T-helper 1 cell treated with Interleukin-12 subunit alpha and Interleukin-12 subunit beta and Interleukin-4 antibody, amounts not matched to agents 30 μg/mL and 1 μg/mL, for 36 hours (primary cell): ENCODE data around the gene PPM1L.

Source experiments
- H3K27ac Mint-ChIP-seq: one replicate; pipeline ENCODE4 v1.8.0; 2021; ENCODE audit warnings: mild to moderate bottlenecking, mixed read lengths
- H3K27me3 Mint-ChIP-seq: one replicate; pipeline ENCODE4 v1.8.0; 2021; ENCODE audit warnings: low read depth, mixed read lengths
- H3K36me3 Mint-ChIP-seq: one replicate; pipeline ENCODE4 v1.8.0; 2021; ENCODE audit warnings: low read depth, mixed read lengths
- H3K4me1 Mint-ChIP-seq: one replicate; pipeline ENCODE4 v1.8.0; 2021; ENCODE audit warnings: low read depth, mixed read lengths
- H3K4me3 Mint-ChIP-seq: one replicate; pipeline ENCODE4 v1.8.0; 2021; ENCODE audit warnings: mild to moderate bottlenecking, moderate library complexity, mixed read lengths
- H3K9me3 Mint-ChIP-seq: one replicate; pipeline ENCODE4 v1.8.0; 2021; ENCODE audit warnings: mixed read lengths

The PPM1L gene

GRCh38 chr3:160753953-160754352, 2.1 kb upstream of the PPM1L start:
- H3K4me1 Mint-ChIP-seq: peaks cover 24% of the 10 kb centered on the region
- H3K9me3 Mint-ChIP-seq: no peaks in the 10 kb centered on the region
- H3K27ac Mint-ChIP-seq: no peak overlapping the region
- peaks cover 5% of the 10 kb centered on the region for H3K36me3 Mint-ChIP-seq
- peak overlapping the region; percentile 88 for H3K4me3 Mint-ChIP-seq
- peaks cover 51% of the 10 kb centered on the region for H3K27me3 Mint-ChIP-seq

- peaks cover 24% of the 10 kb centered on the region for H3K4me1 Mint-ChIP-seq
- H3K27me3 Mint-ChIP-seq: peaks cover 51% of the 10 kb centered on the region
- H3K9me3 Mint-ChIP-seq: no peaks in the 10 kb centered on the region
- H3K27ac Mint-ChIP-seq: peak overlapping the region; percentile 69
- H3K4me3 Mint-ChIP-seq: peak overlapping the region; percentile 88
- H3K36me3 Mint-ChIP-seq: peaks cover 5% of the 10 kb centered on the region
Observed at GRCh38 chr3:160754371-160754854, 1.6 kb upstream of the PPM1L start.

GRCh38 chr3:160754855-160755747, 930 bp upstream of the PPM1L start:
- Mint-ChIP-seq H3K27me3 (peaks cover 55% of the 10 kb centered on the region), H3K36me3 (peaks cover 5% of the 10 kb centered on the region), H3K9me3 (no peaks in the 10 kb centered on the region), H3K27ac (peak overlapping the region; percentile 96), H3K4me3 (peak overlapping the region; percentile 88), H3K4me1 (peaks cover 24% of the 10 kb centered on the region)

DNA sequence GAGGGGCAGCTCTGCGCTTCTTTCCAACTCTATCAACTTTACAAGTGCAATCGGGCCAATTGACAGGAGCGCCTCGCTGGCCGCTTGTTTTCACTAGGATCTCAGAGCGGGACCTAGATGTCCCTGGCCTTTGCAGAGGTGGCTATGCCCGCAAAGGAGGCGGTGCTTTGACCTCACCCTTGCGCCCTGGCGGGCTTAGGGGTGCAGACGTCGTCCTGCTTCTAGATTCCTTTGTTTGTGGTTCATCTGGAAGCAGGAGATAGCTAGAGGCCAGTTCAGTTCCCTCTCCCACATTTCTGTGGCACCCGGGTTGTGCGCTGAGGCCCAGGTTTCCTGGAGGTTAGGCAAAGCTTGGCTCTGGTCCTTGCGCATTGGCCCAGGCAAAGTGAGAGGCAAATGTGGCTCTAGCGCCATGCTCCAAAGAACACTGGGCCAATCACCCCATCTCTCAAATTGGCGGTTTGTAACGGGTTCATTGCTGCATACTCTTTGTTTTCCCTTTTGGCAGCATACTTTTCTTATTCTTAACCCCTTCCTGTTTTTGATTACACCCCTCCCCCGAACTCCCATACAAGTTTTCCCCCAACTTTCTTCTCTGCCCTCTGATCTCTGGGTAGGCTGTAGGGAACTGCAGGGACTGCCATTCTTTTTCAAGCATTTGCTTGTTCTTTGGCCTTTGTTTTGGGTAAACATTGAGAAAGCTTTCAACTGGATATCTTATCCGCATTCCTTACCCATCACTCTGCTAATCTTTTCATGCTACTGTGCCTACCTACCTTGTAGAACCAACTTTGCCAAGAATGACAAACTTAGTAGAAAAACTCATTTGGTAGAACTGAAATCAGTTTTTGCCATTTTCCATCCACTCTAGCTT, 1.4 kb downstream of the PPM1L start:
- Mint-ChIP-seq H3K4me3 (peak overlapping the region; percentile 86), H3K9me3 (no peaks in the 10 kb centered on the region), H3K27me3 (peaks cover 57% of the 10 kb centered on the region), H3K4me1 (peaks cover 24% of the 10 kb centered on the region), H3K36me3 (peaks cover 5% of the 10 kb centered on the region), H3K27ac (no peak overlapping the region)

DNA sequence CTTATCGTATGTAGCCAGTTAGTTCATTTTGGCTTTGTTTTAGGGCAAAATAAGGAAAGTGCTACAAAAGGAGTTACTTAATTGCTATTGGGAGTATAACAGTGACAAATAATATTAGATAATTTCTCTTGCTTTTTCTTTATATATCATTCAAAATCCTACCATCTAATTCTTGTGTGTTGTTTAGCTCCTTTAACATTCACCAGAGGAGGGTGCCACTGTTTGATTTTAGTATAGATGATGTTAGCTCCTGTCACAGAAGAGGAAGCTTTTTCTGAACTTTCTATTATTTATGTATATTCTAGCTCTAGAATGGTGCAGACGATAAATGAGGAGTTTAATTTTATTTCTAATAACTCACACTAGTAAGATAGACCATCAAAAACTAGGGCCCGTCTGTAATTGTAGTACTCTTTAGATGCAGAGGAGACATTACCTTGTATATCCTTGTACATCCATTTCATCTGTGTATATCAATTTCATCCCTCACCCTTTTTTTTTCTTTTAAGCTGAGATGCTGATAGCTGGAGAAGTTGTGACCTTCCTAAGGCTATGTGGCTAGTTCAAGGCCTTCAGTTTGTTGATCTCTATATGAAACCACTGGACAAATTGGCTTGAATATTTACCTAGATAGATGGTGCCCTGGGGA, 3.0 kb downstream of the PPM1L start:
- Mint-ChIP-seq H3K9me3 (no peaks in the 10 kb centered on the region), H3K4me1 (peaks cover 22% of the 10 kb centered on the region), H3K4me3 (no peak overlapping the region), H3K27me3 (peaks cover 51% of the 10 kb centered on the region), H3K27ac (no peak overlapping the region), H3K36me3 (peaks cover 5% of the 10 kb centered on the region)

DNA sequence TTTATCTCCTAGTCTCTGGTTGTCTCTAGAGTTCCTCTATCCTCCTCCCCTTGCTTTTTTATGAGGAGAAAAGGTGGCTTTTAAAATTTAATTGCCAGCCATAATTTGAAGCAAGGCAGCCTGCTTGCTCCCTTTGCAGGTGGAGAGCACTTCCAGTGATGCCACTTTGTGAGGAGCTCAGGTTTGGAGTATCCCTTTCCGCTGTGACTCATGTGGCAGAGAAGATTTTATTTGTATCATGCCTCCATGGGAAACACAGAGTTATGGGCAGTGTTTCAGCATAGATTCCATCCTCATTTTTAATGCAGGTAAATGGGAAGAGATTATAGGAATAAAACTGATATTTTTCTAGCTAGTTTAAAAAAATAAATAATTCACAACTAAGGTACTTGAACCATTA, 7.0 kb downstream of the PPM1L start:
- Mint-ChIP-seq H3K36me3 (no peaks in the 10 kb centered on the region), H3K4me3 (no peak overlapping the region), H3K27me3 (peaks cover 27% of the 10 kb centered on the region), H3K27ac (no peak overlapping the region), H3K9me3 (no peaks in the 10 kb centered on the region), H3K4me1 (no peaks in the 10 kb centered on the region)

DNA sequence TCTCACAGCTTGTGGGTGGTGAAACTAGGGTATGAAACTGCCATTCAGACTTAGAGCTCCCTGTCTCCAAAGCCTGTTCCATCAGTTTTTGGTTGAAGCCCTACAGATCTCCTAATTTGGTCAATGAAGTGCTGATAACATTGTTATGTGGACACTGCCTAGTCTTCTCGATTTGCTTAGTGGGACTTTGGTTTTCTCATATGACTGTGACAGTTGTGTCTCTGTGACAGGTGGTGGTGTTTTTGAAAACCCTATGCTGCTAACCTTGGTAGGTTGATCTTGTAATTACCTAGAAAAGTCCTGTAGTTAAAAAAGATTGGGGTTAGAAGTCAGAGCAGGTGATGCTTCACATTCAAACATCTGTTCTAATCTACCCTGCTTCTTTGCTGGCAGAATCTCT, 9.2 kb downstream of the PPM1L start:
- Mint-ChIP-seq H3K36me3 (no peaks in the 10 kb centered on the region), H3K4me1 (no peaks in the 10 kb centered on the region), H3K4me3 (no peak overlapping the region), H3K27me3 (peaks cover 17% of the 10 kb centered on the region), H3K9me3 (no peaks in the 10 kb centered on the region), H3K27ac (no peak overlapping the region)

DNA sequence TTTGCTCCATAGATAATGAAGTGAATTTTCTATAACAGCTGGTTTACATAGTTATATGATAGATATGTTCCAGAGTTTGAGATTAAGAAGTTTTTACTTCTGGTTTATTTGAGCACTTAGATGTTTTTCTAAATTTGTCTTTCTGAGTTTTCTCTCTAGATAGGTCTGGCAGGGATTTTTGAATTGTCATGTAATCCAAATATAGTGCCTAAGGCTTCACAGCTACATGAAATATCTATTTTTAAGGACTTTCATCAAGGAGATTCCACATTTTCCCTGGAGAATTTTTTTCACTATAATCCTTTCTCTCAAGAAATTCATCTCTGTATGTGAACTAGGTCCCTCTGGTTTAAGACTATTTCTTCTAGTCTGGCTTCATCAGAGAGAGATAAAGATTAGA, 12.0 kb downstream of the PPM1L start:
- Mint-ChIP-seq H3K4me1 (no peaks in the 10 kb centered on the region), H3K4me3 (no peak overlapping the region), H3K36me3 (no peaks in the 10 kb centered on the region), H3K9me3 (no peaks in the 10 kb centered on the region), H3K27ac (no peak overlapping the region), H3K27me3 (peaks cover 7% of the 10 kb centered on the region)

- no peak overlapping the region for H3K4me3 Mint-ChIP-seq
- H3K27ac Mint-ChIP-seq: no peak overlapping the region
- no peaks in the 10 kb centered on the region for H3K36me3 Mint-ChIP-seq
- peaks cover 2% of the 10 kb centered on the region for H3K4me1 Mint-ChIP-seq
- H3K9me3 Mint-ChIP-seq: no peaks in the 10 kb centered on the region
- H3K27me3 Mint-ChIP-seq: peaks cover 4% of the 10 kb centered on the region
Observed at GRCh38 chr3:160768918-160769317, 12.9 kb downstream of the PPM1L start.

GRCh38 chr3:160771811-160772459, 15.9 kb downstream of the PPM1L start:
- Mint-ChIP-seq H3K9me3 (no peaks in the 10 kb centered on the region), H3K36me3 (no peaks in the 10 kb centered on the region), H3K4me3 (no peak overlapping the region), H3K4me1 (peaks cover 2% of the 10 kb centered on the region), H3K27me3 (peaks cover 4% of the 10 kb centered on the region), H3K27ac (no peak overlapping the region)

DNA sequence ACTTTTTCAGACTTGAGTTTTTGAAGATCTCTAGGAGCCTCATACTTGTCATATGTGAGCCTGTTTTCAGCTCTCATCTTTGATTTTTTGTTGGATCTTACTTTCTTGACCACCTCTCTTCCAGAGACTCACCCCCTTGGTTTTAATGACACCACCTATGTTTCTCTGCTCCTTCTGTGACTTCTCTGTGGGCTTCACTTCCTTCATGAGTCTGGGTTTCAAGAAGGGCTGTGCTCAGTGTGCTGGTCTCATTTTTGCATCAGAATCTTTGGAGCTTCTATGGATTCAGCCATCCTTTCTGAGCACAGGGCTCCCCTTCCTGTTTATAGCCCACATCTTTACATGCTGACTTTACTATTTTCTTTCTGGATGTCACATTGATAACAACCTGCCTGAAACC, 17.7 kb downstream of the PPM1L start:
- peaks cover 2% of the 10 kb centered on the region for H3K4me1 Mint-ChIP-seq
- no peaks in the 10 kb centered on the region for H3K9me3 Mint-ChIP-seq
- no peak overlapping the region for H3K4me3 Mint-ChIP-seq
- H3K27ac Mint-ChIP-seq: no peak overlapping the region
- H3K27me3 Mint-ChIP-seq: peaks cover 4% of the 10 kb centered on the region
- no peaks in the 10 kb centered on the region for H3K36me3 Mint-ChIP-seq

DNA sequence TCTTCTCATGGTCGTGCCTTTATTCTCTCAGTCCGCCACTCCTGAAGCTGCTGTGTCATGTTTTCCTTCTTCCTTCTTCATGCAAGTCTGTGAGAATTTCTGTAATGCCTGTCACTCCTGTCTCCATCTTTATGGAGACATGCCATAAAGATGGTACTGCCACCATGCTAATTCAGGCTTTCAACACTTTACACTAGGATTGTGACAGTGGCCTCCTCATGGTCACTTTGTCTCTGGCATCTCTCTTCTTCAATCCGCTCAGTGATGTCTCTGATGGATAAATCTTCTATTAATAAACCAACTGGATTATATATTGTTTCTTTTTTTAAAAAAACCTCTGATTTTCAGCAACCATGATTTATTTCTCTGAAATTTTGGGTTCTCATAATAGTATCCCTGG, 18.1 kb downstream of the PPM1L start:
- peaks cover 2% of the 10 kb centered on the region for H3K4me1 Mint-ChIP-seq
- H3K27ac Mint-ChIP-seq: no peak overlapping the region
- H3K4me3 Mint-ChIP-seq: no peak overlapping the region
- no peaks in the 10 kb centered on the region for H3K9me3 Mint-ChIP-seq
- no peaks in the 10 kb centered on the region for H3K27me3 Mint-ChIP-seq
- H3K36me3 Mint-ChIP-seq: no peaks in the 10 kb centered on the region

- H3K4me3 Mint-ChIP-seq: no peak overlapping the region
- no peaks in the 10 kb centered on the region for H3K36me3 Mint-ChIP-seq
- H3K27me3 Mint-ChIP-seq: no peaks in the 10 kb centered on the region
- no peaks in the 10 kb centered on the region for H3K9me3 Mint-ChIP-seq
- peaks cover 2% of the 10 kb centered on the region for H3K4me1 Mint-ChIP-seq
- H3K27ac Mint-ChIP-seq: no peak overlapping the region
Observed at GRCh38 chr3:160778480-160778879, 22.4 kb downstream of the PPM1L start.

DNA sequence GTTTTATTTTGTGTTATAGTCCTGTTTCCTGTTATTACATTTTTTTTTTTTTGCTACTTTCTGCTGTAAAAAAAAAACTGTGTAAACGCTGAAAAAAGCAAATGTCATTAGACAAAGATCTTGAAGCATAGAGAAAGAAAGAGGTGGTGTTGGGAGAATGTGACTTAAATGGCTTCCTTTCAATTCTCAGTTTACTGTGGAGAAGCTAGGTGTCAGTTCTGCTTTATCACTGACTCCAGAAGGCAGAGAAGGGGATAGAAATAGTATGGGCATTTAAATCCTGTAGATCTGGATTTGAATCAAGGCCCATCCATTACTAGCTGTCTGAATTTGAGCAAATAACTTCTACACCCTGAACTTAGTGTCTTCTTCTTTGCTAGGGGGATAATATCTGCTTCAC, 23.0 kb downstream of the PPM1L start:
- Mint-ChIP-seq H3K4me1 (no peaks in the 10 kb centered on the region), H3K36me3 (no peaks in the 10 kb centered on the region), H3K27me3 (no peaks in the 10 kb centered on the region), H3K27ac (no peak overlapping the region), H3K9me3 (no peaks in the 10 kb centered on the region), H3K4me3 (no peak overlapping the region)
